IPS-18a (cell line): Measurements from ENCODE around the gene MED13.

Experiments
- H3K27ac ChIP-seq: one replicate; pipeline ENCODE4 v1.5.1; 2013; ENCODE audit warnings: low read length
- H3K27me3 ChIP-seq: one replicate; pipeline ENCODE4 v1.6.1; 2013; ENCODE audit warnings: mild to moderate bottlenecking, low read length; ENCODE audit not compliant: control insufficient read depth, insufficient read depth
- H3K36me3 ChIP-seq: one replicate; pipeline ENCODE4 v1.6.1; 2013; ENCODE audit warnings: low read depth, low read length; ENCODE audit not compliant: control insufficient read depth
- H3K4me1 ChIP-seq: one replicate; pipeline ENCODE4 v1.6.1; 2013; ENCODE audit warnings: low read depth, low read length; ENCODE audit not compliant: control insufficient read depth
- H3K4me3 ChIP-seq: one replicate; pipeline ENCODE4 v1.5.1; 2013; ENCODE audit warnings: low read length
- H3K9ac ChIP-seq: one replicate; pipeline ENCODE4 v1.6.1; 2013; ENCODE audit warnings: mild to moderate bottlenecking, low read length, moderate library complexity
- H3K9me3 ChIP-seq: one replicate; pipeline ENCODE4 v1.6.1; 2013; ENCODE audit warnings: low read depth, low read length; ENCODE audit not compliant: control insufficient read depth

Gene MED13

DNA sequence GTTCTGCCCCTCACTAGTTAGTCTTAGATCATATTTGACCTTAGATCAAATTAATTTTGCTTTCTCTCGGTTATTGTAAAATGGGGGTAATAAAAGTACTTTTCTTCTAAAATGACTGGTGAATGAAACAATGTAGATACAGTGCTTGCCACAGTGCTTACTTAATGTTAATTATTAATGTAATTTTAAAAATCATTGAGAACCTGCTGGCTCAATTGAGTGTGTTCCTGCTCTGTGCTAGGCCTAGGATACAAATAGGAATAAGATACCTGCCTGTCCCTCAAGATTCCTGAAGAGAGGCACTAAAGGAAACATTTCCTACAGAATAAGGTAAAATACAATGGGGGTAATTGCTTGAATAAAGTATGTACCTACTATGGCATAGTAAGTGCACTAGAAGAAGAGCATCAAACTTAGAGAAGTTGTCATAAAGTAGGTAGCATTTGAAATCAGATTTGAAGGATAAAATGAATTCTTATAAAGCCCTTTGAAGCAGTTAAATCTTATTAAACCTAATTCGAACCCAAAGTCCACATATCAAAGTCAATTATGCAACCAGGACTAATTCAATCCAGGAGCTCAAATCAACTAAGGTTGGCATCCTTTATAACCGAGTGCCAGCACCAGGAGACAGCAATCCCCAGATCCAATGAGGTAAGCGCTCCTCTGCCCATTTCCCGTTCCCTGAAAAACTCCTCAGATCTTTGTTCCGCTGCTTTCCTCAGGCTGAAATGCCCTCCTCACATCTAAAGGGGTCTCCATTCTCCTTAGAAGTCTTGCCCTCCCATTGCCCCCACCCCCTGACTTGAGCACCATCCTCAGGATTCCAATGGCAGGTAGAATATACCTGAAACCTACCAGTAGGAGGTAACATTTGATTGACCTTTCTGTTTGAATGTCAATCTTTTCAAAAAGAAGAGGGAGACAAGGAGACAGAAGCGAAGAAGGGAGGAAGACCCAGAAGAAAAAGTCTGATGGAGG lies 2.4 kb upstream of the MED13 start:
- Histone ChIP-seq H3K27ac (no peak overlapping the region), H3K27me3 (no peaks in the 10 kb centered on the region), H3K9me3 (no peaks in the 10 kb centered on the region), H3K4me1 (peaks cover 10% of the 10 kb centered on the region), H3K9ac (no peak overlapping the region), H3K36me3 (peaks cover 9% of the 10 kb centered on the region), H3K4me3 (no peak overlapping the region)

GRCh38 chr17:62065611-62066468 lies 762 bp upstream of the MED13 start:
- Histone ChIP-seq H3K27ac (peak overlapping the region; percentile 78), H3K9ac (peak overlapping the region; percentile 99), H3K9me3 (no peaks in the 10 kb centered on the region), H3K36me3 (peaks cover 19% of the 10 kb centered on the region), H3K4me1 (peaks cover 15% of the 10 kb centered on the region), H3K27me3 (no peaks in the 10 kb centered on the region), H3K4me3 (peak overlapping the region; percentile 88)

DNA sequence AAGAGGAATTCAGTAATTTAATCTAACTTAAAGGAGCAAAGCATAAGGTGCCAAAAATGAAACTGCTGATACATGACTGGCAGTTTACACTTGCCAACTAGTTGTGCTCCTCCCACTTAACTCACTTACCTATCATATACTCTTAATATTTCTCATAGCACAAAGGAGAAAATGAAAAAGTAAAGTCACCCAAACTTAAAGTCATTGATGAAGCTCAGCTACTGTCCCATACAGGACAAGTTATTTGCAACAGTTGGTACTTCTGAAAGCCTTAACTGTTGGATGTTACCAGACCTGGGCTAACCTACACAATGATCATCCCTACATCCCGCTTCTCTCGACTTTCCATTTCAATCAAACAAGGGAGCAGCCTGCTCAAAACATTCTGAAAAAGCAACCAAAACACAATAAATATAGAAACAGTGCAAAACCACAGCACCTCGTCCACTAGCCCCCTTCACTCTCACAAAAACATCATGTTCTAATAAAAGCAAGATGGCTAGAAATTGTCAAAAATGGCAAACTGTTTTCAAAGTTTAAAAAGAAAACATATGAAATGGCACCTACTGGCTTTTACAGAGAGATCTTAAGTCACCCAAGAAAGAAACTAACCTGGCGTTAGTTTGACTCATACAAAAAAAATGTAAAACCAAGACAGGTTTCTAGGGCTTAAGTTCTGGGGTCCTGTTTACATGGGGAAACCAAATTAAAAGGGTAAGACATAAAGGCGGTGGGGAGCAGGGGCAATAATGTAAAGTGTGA lies 868 bp downstream of the MED13 start:
- Histone ChIP-seq H3K4me3 (peak overlapping the region; percentile 93), H3K27ac (no peak overlapping the region)

DNA sequence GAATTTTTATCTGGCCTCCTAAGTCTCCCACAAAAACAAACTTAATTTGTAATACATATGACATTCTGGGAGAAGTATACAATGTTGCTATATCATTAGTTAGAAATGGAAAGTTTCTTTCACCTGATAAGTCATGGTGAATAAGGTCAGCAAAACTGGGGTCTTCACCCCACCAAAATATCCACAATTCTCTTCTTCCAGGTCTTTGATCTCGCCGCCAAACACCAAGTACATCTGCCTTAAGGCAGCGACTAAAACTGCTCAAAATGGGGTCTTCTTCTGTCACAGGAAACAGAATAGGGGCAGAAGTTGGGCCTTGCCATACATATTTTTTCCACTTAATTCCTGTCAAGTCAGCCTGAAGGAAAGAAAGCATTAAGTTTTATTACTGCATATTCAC lies 2.1 kb downstream of the MED13 start:
- Histone ChIP-seq H3K27ac (no peak overlapping the region), H3K4me1 (peaks cover 19% of the 10 kb centered on the region), H3K27me3 (no peaks in the 10 kb centered on the region), H3K4me3 (peak overlapping the region; percentile 93), H3K9me3 (no peaks in the 10 kb centered on the region), H3K36me3 (peaks cover 28% of the 10 kb centered on the region), H3K9ac (no peak overlapping the region)

More for the DNA sequence above, 868 bp downstream of the MED13 start:
- H3K9ac ChIP-seq, result peak overlapping the region; percentile 79
- peaks cover 26% of the 10 kb centered on the region for H3K36me3 ChIP-seq
- H3K4me1 ChIP-seq, result peaks cover 18% of the 10 kb centered on the region
- H3K27me3 ChIP-seq, result no peaks in the 10 kb centered on the region
- H3K9me3 ChIP-seq, result no peaks in the 10 kb centered on the region

- Histone ChIP-seq H3K27me3 (no peaks in the 10 kb centered on the region), H3K9ac (no peak overlapping the region), H3K4me1 (peaks cover 19% of the 10 kb centered on the region), H3K36me3 (peaks cover 32% of the 10 kb centered on the region), H3K4me3 (peak overlapping the region; percentile 93), H3K27ac (no peak overlapping the region), H3K9me3 (no peaks in the 10 kb centered on the region)
Observed at GRCh38 chr17:62062302-62062701, 2.8 kb downstream of the MED13 start.

DNA sequence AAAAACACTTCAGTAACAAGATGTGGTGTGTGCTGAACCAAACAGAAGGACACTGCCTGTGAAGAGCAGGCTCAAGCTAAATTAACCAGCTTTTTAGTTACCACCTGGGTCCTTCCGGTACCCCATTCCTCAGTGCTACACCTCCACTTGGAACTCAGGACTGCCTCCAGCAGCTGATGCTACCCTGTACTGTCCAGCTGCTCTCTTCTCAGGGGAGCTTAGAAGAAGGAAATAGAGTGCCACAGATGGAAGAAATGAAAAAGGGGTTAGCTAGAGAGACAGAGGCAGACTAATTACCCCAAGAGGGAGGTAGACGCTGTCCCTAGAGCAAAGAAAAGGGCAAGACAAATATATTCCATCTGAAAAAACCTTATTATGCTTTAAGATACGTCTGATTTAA lies 5.7 kb downstream of the MED13 start:
- Histone ChIP-seq H3K27ac (no peak overlapping the region), H3K4me1 (peaks cover 22% of the 10 kb centered on the region), H3K36me3 (peaks cover 53% of the 10 kb centered on the region), H3K4me3 (no peak overlapping the region), H3K9ac (no peak overlapping the region), H3K27me3 (no peaks in the 10 kb centered on the region), H3K9me3 (no peaks in the 10 kb centered on the region)

GRCh38 chr17:62058611-62059010 lies 6.5 kb downstream of the MED13 start:
- H3K9me3 ChIP-seq, result no peaks in the 10 kb centered on the region
- H3K4me3 ChIP-seq, result no peak overlapping the region
- no peaks in the 10 kb centered on the region for H3K27me3 ChIP-seq
- H3K9ac ChIP-seq, result no peak overlapping the region
- H3K4me1 ChIP-seq, result peaks cover 20% of the 10 kb centered on the region
- peaks cover 54% of the 10 kb centered on the region for H3K36me3 ChIP-seq
- no peak overlapping the region for H3K27ac ChIP-seq

GRCh38 chr17:62057696-62058095 lies 7.4 kb downstream of the MED13 start:
- H3K4me1 ChIP-seq, result peaks cover 12% of the 10 kb centered on the region
- H3K36me3 ChIP-seq, result peaks cover 56% of the 10 kb centered on the region

GRCh38 chr17:62052765-62053338 lies 12.2 kb downstream of the MED13 start:
- peaks cover 76% of the 10 kb centered on the region for H3K36me3 ChIP-seq
- H3K27me3 ChIP-seq, result no peaks in the 10 kb centered on the region
- H3K4me1 ChIP-seq, result peaks cover 4% of the 10 kb centered on the region
- H3K9me3 ChIP-seq, result no peaks in the 10 kb centered on the region
- no peak overlapping the region for H3K27ac ChIP-seq
- H3K9ac ChIP-seq, result no peak overlapping the region
- no peak overlapping the region for H3K4me3 ChIP-seq

More at GRCh38 chr17:62057696-62058095, 7.4 kb downstream of the MED13 start:
- Histone ChIP-seq H3K9ac (no peak overlapping the region), H3K27ac (no peak overlapping the region), H3K4me3 (no peak overlapping the region), H3K27me3 (no peaks in the 10 kb centered on the region), H3K9me3 (no peaks in the 10 kb centered on the region)

- peaks cover 66% of the 10 kb centered on the region for H3K36me3 ChIP-seq
- no peaks in the 10 kb centered on the region for H3K9me3 ChIP-seq
- H3K27me3 ChIP-seq, result no peaks in the 10 kb centered on the region
- no peaks in the 10 kb centered on the region for H3K4me1 ChIP-seq
- no peak overlapping the region for H3K27ac ChIP-seq
- H3K9ac ChIP-seq, result no peak overlapping the region
- no peak overlapping the region for H3K4me3 ChIP-seq
Observed at GRCh38 chr17:62051053-62051452, 14.0 kb downstream of the MED13 start.
